HG03439 (cell line): Measurements from ENCODE around the gene SLC1A3.

Source experiments
- ATAC-seq: cut with Tn5 transposase; IDR thresholded peaks from one replicate; pipeline ENCODE4 v1.9.1; 2021; ENCODE audit warnings: mild to moderate bottlenecking, moderate library complexity; ENCODE audit not compliant: unreplicated experiment

Gene SLC1A3

GRCh38 chr5:36654564-36654963 lies 48.2 kb downstream of the SLC1A3 start:
- ATAC-seq: no peak

GRCh38 chr5:36655161-36655560 lies 48.8 kb downstream of the SLC1A3 start:
- no peak for ATAC-seq

DNA sequence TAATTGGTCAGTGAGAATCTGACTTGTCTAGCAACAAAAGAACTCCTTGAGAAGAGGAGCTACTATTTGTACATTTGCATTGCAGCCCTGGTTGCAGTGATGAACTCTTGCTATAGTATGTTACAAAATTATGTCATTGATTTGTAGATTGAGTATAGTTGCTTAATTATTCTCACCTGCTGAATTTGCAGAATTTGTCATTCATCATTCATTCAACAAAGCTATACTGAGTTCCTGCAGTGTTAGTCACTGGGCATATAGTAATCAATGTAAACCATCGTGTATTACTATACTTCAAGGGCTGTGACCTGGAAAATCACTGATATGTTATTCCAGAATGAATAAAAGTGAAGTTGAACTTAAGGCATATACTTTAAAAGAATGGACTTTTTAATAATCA lies 50.1 kb downstream of the SLC1A3 start:
- ATAC-seq: no peak

- no peak for ATAC-seq
Observed at GRCh38 chr5:36657563-36657995, 51.2 kb downstream of the SLC1A3 start.

- ATAC-seq: no peak
Observed at GRCh38 chr5:36658038-36658756, 51.8 kb downstream of the SLC1A3 start.

GRCh38 chr5:36659411-36659810 lies 53.0 kb downstream of the SLC1A3 start:
- no peak for ATAC-seq

GRCh38 chr5:36660397-36661049 lies 54.1 kb downstream of the SLC1A3 start:
- ATAC-seq: no peak

DNA sequence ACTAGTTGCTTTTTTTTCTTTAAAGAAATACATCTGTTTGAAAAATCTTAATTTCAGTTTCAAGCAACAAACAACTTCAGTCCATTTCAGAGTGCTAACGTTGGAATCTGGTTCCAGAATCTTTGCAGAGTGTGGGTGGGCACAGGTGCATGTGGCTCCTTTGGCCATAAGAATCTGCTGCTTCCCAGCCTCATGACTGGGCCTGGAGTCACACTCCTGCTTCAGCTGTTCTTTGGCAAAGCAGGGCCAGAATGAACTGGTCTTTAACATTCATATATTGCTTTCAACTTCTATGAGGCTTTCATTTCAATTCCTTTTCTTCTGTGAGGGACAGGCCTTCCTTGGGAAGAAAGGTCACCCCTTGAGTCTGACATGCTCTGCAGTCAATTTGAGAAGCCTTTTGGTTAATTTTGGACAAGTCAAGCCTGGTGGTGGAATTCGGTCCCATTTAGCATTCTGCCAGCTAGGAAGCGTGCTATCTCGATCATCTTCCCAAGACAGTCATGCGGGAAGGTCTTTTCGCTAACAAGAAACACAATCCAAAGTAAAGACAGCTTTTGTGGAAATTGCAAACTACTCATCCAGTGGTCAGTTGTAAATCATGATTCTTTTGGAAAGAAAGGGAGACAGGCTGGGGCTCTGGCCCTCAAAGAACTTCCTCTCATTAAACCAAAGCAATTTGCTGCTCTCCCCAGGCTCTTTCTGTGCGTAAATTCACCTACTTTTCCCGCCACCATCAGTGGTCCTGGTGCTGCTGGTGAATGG lies 55.2 kb downstream of the SLC1A3 start:
- no peak for ATAC-seq

- no peak for ATAC-seq
Observed at GRCh38 chr5:36662291-36662851, 56.0 kb downstream of the SLC1A3 start.

GRCh38 chr5:36664766-36665165 lies 58.4 kb downstream of the SLC1A3 start:
- ATAC-seq: no peak

DNA sequence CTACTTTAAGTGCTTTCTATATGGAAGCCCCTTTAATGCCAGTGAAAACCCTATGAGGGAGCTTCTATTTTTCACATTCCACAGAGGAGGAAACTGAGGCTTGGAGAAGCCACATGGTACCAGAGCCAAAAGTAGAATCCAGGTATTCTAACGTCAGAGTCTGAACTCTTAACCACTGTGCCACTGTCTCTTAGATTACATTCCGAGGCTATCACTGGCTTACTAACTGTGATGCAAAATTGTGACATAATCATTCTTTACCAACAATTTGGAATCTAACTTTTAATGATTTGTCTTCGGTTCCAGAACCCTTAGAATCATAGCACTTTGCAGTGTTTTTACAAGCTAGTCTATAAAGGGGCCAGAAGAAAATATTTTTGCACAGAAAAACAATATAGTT lies 59.2 kb downstream of the SLC1A3 start:
- no peak for ATAC-seq

DNA sequence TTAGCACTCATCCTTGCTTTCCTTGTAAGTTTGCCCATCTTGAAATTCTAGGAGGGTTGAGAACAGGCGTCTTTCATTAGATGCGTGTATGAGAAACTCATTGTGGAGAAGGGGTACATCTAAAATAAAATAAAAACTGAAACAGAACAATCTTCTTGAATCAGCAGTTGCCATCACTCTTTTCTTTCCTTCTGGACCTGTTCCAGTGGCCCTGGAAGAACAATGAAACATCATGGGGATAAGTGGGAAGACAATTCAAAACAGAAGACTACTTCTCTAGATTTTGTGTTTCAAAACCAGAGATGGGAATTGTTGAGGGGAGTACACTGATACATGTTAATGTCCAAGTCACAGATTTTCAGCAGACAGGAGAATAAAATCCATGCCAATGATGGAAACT lies 59.9 kb downstream of the SLC1A3 start:
- ATAC-seq: no peak

DNA sequence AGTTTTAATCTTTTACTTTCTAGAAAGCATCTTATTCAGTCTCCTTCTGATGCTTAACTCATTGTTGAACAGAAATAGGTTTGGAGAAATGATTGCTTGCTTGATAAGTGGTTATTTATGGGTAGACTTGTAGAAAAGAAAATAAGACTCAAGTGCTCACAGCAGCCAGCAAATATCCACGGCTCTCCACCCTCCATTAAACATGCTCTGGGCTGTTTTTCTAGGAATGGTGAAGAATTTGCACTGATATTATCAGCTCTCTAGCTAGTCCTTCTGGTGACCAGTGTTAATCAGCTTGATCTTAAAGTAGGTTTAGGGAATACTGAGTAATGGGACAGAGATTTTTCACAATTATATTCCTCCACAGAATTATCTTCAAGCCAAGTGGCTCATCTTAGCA lies 60.6 kb downstream of the SLC1A3 start:
- no peak for ATAC-seq

DNA sequence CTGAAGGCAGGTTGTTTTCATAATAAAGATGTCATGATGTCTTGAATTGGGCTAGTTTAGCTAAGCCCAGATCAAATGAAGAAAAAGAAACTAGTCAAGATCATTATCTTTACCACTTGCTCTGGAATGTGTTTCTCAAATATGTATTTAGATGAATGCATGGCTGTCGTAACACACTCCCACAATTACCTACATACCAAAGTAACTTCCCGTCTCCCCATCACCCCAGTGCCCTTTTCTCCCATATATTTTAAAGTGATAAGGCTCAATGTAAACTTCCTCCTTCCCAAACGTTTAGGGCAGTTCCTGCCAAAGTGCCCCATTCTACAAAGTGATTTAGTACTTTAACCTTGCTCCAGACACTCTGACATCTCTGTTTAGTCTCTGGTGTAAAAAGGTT lies 61.4 kb downstream of the SLC1A3 start:
- no peak for ATAC-seq

DNA sequence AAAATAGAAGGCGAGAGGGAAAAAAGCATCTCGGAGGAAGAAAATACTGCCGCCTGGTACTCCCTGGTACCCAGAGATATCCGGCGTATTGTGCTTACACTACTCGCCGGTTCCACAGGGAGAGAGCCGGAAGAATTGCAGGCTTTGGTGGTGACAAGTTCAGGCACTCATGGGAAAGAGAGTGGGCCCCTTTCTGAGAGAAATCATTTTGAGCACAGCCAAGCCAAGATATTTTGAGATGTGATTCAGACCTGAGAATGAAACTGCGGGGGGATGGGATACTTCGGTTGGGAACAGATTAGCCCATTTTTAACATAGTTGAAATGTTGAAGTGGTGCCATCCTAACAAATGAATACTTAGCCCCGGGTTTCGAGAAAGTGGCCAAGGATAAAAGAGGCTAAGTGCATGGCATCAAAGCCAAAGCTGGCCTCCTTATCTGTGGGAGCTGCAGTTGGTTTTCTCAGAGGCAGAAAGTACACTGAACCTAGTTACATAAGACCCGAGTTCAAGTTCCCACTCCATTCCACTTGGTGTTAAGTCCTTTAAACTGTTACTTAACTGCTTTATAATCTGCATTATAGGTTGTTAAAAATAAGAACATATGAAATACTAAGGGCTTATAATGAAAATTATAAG lies 62.7 kb downstream of the SLC1A3 start:
- ATAC-seq: no peak

- no peak for ATAC-seq
Observed at GRCh38 chr5:36670548-36670947, 64.1 kb downstream of the SLC1A3 start.

DNA sequence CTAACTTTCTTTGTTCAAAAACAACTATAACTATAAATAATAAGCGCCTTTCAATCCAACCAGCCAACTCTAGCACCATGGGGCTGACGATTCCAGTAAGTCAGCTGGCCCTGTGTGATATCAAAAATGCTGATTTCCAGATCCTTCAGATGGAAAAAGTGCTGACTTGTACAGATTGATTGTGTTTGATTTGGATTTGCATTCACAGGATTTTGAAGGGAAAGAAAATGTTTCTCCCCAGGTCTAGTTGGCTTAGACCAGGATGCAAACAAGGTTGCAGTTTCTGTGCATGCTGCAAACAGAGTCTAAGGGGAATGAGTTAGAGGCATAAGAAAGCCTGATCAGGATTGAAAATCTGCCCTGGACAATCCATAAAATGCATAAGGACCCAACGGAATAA lies 68.9 kb downstream of the SLC1A3 start:
- no peak for ATAC-seq

- ATAC-seq: no peak
Observed at GRCh38 chr5:36679221-36679989, 73.0 kb downstream of the SLC1A3 start.

DNA sequence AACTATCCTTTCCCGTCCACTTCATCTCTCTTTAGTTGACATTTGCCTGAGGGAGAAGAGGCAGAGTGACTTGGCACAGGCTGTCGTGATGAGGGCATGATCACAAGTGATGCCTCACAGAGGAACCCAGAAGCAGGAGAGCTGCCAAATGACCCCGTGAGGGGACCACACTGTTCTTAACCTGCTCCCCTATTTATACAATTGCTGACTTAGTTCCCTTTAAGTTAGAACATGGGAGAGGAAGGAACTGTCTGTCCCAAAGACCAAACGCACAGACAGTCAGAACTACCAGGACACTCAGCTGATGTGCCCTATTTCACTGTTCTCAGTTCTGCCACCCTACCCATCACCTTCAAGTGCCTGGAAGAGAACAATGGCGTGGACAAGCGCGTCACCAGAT lies 73.7 kb downstream of the SLC1A3 start:
- ATAC-seq: no peak

DNA sequence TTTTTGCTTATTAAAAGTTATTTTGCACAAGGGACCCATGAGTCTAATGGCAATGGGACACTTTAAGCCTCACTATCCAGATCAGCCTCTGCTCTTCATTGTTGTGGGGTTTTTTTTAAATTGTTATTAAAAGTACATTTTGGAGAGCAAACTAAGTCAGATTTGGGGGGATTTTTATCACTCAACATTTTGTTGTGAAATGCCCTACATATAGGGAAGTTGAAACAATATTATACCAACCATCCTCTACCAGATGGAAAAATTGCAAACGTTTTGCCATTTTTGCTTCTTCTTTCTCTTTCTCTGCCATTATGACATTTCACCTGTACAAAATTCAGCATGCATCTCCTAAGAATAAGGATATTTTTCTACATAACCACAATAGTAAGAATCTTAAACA lies 75.3 kb downstream of the SLC1A3 start:
- no peak for ATAC-seq
